SK-N-DZ (cell line): ENCODE results near the gene AMOTL1.
"Not testable (repeated sequence)": the region's sequence is repeated elsewhere in the genome, so short reads cannot be mapped to it uniquely, and the experiment has no call there.

ENCODE experiments used
- DNase-seq: peaks from one replicate; pipeline ENCODE4 v3.0.0-alpha.2; 2015; ENCODE audit warnings: low spot score

AMOTL1 gene

DNA sequence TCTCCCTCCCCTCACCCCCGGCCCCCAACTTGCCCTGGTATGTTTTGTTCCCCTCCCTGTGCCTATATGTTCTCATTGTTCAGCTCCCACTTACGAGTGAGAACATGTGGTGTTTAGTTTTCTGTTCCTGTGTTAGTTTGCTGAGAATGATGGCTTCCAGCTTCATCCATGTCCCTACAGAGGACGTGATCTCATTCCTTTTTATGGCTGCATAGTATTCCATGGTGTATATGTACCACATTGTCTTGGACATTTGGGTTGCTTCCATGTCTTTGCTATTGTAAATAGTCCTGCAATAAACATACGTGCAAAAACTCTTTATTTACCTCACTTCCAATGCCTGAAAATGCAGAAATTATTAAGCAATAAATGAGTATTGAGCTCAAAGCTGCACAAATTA is 85.1 kb downstream of the AMOTL1 start:
- DNase-seq, result not testable (repeated sequence)

DNA sequence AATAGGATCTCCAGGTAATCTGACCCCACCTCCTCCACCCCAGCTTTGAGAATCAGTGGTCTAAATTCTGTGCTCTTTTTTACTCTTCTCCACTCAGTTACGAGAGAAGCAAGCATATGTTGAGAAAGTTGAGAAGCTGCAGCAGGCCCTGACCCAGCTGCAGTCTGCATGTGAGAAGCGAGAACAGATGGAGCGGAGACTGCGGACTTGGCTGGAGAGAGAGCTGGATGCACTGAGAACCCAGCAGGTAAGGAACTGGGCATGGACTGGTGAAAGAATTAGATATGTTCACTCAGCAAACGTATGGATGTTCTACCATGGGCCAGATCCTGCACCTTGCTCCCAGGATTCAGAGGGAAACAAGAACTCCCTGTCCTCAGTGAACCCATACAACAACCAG is 85.7 kb downstream of the AMOTL1 start:
- DNase-seq, result no peak

GRCh38 chr11:94854770-94855633 is 86.8 kb downstream of the AMOTL1 start:
- DNase-seq, result no peak

DNA sequence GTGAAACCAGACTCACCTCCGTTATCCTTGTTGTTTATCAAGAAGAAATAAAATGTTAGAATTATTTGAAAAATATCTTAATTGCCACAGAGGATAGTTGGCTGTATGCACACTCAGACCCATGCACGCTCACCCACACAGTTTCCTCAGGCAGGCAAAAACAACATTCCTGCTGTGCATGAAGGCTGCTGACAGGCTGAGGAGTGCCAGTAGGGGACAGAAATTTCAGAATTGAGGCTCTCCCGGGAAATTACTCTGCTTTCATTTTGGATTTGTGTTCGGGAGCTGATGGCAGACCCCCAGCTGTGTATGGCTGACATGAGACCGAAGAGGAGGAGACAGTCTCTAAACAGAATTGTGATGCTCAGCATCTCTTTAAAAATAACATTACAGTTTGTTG is 87.5 kb downstream of the AMOTL1 start:
- DNase-seq, result no peak

DNA sequence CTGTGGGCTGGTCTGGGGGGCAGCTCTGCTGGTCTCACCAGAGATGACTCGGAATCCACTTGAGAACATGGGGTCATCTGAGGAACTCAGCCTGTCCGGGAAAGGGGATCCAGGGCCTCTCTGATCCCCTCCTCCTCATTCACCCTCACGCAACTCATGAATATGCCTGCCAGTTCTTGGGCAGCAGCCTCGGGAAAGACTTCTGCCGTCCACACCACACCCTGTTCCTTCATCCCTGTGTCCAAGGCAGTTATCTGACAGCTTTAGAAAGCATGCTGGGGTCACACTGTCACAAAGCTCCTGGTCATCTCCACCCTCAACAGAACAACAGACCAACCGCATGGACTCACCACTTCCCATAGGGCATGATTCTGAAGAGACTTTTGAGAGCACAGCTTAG is 88.3 kb downstream of the AMOTL1 start:
- DNase-seq, result no peak

- no peak for DNase-seq
These were observed 89.2 kb downstream of the AMOTL1 start for GRCh38 chr11:94857337-94857736.

- DNase-seq, result no peak
These were observed 90.0 kb downstream of the AMOTL1 start for GRCh38 chr11:94858012-94858705.

GRCh38 chr11:94860333-94860732 is 92.2 kb downstream of the AMOTL1 start:
- no peak for DNase-seq

GRCh38 chr11:94861306-94861845 is 93.2 kb downstream of the AMOTL1 start:
- no peak for DNase-seq

- DNase-seq, result no peak
These were observed 95.0 kb downstream of the AMOTL1 start for GRCh38 chr11:94862926-94863880.

DNA sequence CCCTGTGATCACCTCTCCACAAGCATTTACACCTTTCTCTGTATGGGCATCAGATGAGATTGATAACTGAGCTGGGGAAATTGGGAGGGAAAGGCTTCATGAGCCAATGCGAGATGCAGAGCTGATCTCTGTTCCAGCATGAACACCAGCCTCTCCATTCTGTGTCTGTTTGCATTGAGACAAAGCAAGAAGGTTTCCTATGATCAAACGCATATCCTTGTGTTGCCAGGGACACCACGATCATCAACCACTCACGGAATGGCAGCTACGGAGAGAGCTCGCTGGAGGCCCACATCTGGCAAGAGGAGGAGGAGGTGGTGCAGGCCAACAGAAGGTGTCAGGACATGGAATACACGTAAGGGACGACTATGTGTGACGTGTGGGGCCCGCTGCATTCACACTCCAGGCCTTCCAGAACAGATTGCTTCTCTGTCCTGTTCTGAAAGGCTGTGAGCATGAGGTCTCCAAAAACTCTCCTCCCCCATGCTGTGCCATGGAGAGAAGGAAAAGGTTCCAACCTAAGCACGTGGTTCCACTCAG is 96.4 kb downstream of the AMOTL1 start:
- DNase-seq, result no peak

DNA sequence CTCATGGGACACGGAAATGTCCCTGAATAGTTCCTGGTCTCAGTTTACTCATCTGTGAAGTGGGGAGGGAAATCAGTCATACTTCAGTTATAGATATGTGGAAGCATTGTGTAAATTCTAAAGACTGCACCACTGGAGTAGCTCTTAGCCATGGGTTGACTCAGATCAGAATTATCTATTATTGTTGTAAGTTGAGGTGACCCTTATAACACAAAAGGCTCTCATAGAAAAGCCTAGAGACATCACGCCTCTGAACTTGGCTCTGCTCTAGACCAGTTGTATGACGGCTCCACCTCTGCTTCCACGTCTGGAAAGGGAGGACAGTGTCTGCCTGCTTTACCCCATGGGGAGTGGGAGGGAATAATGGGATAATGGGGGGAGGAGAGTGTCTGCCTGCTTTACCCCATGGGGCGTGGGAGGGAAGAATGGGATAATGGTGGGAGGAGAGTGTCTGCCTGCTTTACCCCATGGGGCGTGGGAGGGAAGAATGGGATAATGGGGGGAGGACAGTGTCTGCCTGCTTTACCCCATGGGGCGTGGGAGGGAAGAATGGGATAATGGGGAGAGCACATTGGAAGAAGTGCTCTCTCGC is 98.2 kb downstream of the AMOTL1 start:
- no peak for DNase-seq

GRCh38 chr11:94866936-94867795 is 99.0 kb downstream of the AMOTL1 start:
- DNase-seq, result no peak

DNA sequence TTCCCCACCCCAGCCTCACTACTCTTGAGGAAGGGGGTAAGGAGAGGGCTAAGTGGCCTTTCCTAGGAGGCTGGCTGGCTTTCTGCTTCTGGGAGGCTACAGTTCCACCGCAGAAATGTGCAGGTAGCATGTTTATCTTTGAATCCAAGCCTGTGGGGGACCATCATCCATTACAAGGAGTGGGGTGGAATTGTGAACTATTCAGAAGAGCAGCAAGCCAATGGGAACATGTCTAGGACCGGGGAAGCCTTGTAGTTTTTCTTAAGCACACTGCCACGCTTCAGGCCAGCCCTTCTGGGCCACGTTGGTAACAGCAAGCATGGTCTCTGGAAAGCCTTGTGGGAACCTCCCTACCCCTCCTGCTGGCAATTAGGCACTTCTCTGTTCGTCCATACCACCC is 100.3 kb downstream of the AMOTL1 start:
- no peak for DNase-seq

GRCh38 chr11:94869186-94869585 is 101.0 kb downstream of the AMOTL1 start:
- DNase-seq, result no peak

GRCh38 chr11:94870422-94870821 is 102.3 kb downstream of the AMOTL1 start:
- no peak for DNase-seq

- no peak for DNase-seq
These were observed 103.5 kb downstream of the AMOTL1 start for GRCh38 chr11:94871491-94872185.

- no peak for DNase-seq
These were observed 105.9 kb downstream of the AMOTL1 start for GRCh38 chr11:94873916-94874540.

GRCh38 chr11:94876222-94876621 is 108.1 kb downstream of the AMOTL1 start:
- no peak for DNase-seq
